CD4-positive, alpha-beta T cell treated with Interleukin-4 for 1 hour (primary cell): ENCODE measurements around the gene MGST1.
A peak's percentile ranks its signal among the peaks of the same experiment; 100 is the strongest.

Experiments used
- DNase-seq, 2 donors: peaks; one replicate each; pipeline ENCODE4 v3.0.0-alpha.2; 2020 to 2022

The MGST1 gene

GRCh38 chr12:16347391-16348298 is at the start of gene MGST1:
Gene MGST1, plus strand, starts transcription at chr12:16347645. Its CDS starts 6,608 bp downstream, at chr12:16354253.
- DNase-seq, result no peak

- no peak for DNase-seq
Measured at GRCh38 chr12:16299403-16299802, 48.0 kb upstream of the MGST1 start.

GRCh38 chr12:16300122-16300521 is 47.3 kb upstream of the MGST1 start:
- no peak for DNase-seq

- DNase-seq, result no peak
Measured at GRCh38 chr12:16300736-16301135, 46.7 kb upstream of the MGST1 start.

- DNase-seq, result no peak
Measured at GRCh38 chr12:16303939-16304338, 43.5 kb upstream of the MGST1 start.

GRCh38 chr12:16307856-16308475 is 39.5 kb upstream of the MGST1 start:
- no peak for DNase-seq

GRCh38 chr12:16310934-16311333 is 36.5 kb upstream of the MGST1 start:
- no peak for DNase-seq

GRCh38 chr12:16323010-16323409 is 24.4 kb upstream of the MGST1 start:
- no peak for DNase-seq

GRCh38 chr12:16323638-16324037 is 23.8 kb upstream of the MGST1 start:
- DNase-seq, result no peak

GRCh38 chr12:16324272-16324671 is 23.2 kb upstream of the MGST1 start:
- DNase-seq, result no peak

GRCh38 chr12:16324772-16325171 is 22.7 kb upstream of the MGST1 start:
- no peak for DNase-seq

GRCh38 chr12:16325426-16325825 is 22.0 kb upstream of the MGST1 start:
- DNase-seq, result no peak

- DNase-seq, result no peak
Measured at GRCh38 chr12:16327963-16328362, 19.5 kb upstream of the MGST1 start.

- no peak for DNase-seq
Measured at GRCh38 chr12:16329594-16329993, 17.9 kb upstream of the MGST1 start.

GRCh38 chr12:16330560-16330959 is 16.9 kb upstream of the MGST1 start:
- no peak for DNase-seq

- no peak for DNase-seq
Measured at GRCh38 chr12:16331998-16332397, 15.4 kb upstream of the MGST1 start.

- DNase-seq, result no peak
Measured at GRCh38 chr12:16335838-16336237, 11.6 kb upstream of the MGST1 start.

GRCh38 chr12:16344269-16344668 is 3.2 kb upstream of the MGST1 start:
- no peak for DNase-seq

- DNase-seq, result no peak
Measured at GRCh38 chr12:16345105-16345504, 2.3 kb upstream of the MGST1 start.

- DNase-seq, result no peak
Measured at GRCh38 chr12:16346958-16347357, 487 bp upstream of the MGST1 start.

- DNase-seq, result no peak
Measured at GRCh38 chr12:16348435-16349130, 1.1 kb downstream of the MGST1 start.

- peak; percentile 1 to 46 for DNase-seq
Measured at GRCh38 chr12:16349131-16349460, 1.7 kb downstream of the MGST1 start.

- no peak for DNase-seq
Measured at GRCh38 chr12:16350682-16351081, 3.2 kb downstream of the MGST1 start.

- DNase-seq, result no peak
Measured at GRCh38 chr12:16352481-16352880, 5.0 kb downstream of the MGST1 start.
